Brain pericyte (primary cell): ENCODE data around the gene NOP53.

ENCODE experiments used
- DNase-seq: peaks from one replicate; pipeline ENCODE4 v3.0.0-alpha.2; 2012; ENCODE audit warnings: low read depth, low spot score

Gene NOP53

GRCh38 chr19:47805313-47805712, 60.0 kb downstream of the NOP53 start:
- DNase-seq = no peak

GRCh38 chr19:47806435-47806834, 61.1 kb downstream of the NOP53 start:
- DNase-seq = no peak
